K562 (cell line): ENCODE data around the gene ARPP21. TPM values are rescaled to one million over a fixed set of nuclear protein-coding genes. Genes with fewer than 3 reads are reported as not detected.

Source experiments
- ATAC-seq: fragments of 200-7000 bp; cut with Tn5 transposase; 3 replicates; pipeline ENCODE4 v1.9.1; 2020; ENCODE audit warnings: moderate library complexity
- BruUV-seq: library from RNA; stranded (reverse); fragments of 400-500 nt; replicated peaks from 2 replicates; lab custom pipeline; 2021; lab: Mats Ljungman, UMichigan
- CTCF ChIA-PET: fragments of 300-600 bp; formaldehyde crosslinking; extraction: SDS; loops from one replicate; lab custom pipeline; 2021; ENCODE audit warnings: low intra/inter-chr PET ratio; lab: Yijun Ruan, JAX
- POLR2A ChIA-PET: fragments of 300-600, 350-650 bp; sonication (Branson Sonifier 250); formaldehyde crosslinking; extraction: SDS; loops from one replicate; lab custom pipeline; 2021; ENCODE audit warnings: antibody characterized with exemption, inconsistent platforms; lab: Yijun Ruan, JAX
- DNase-seq, 4 experiments: peaks; one replicate each; pipeline versions ENCODE4 v3.0.0 to v3.0.0-alpha.2; 2011 to 2018; ENCODE audit warnings: low spot score in 3 of 4, mixed read lengths in 3 of 4; ENCODE audit errors: extremely low read depth in 1 of 4
- FAIRE-seq: peaks from 2 replicates; lab custom pipeline; 2011; peaks lifted over from hg19 to GRCh38; lab: Jason Lieb, UNC
- H2AFZ ChIP-seq: 2 replicates; pipeline ENCODE4 v1.6.0; 2011; ENCODE audit warnings: low read depth, low read length, control low read depth, inconsistent platforms
- H3K27ac ChIP-seq: fragments of 200-600 bp; 3 replicates; pipeline ENCODE4 v1.8.0; 2011; ENCODE audit warnings: low read depth, mild to moderate bottlenecking, control low read depth, inconsistent platforms, low read length, moderate library complexity, mixed read lengths; ENCODE audit errors: extremely low read depth
- H3K27me3 ChIP-seq, 2 experiments: fragments of 300-600 bp in 1 of 2; 2 replicates in 1 of 2; 3 replicates in 1 of 2; pipeline versions ENCODE4 v1.6.0 to v1.8.0; 2011; ENCODE audit warnings: inconsistent platforms in 2 of 2, low read length in 2 of 2, mild to moderate bottlenecking in 1 of 2, mixed read lengths in 1 of 2, moderate library complexity in 1 of 2; ENCODE audit not compliant: control insufficient read depth in 2 of 2, insufficient read depth in 2 of 2
- H3K36me3 ChIP-seq: fragments of 300-600 bp; 3 replicates; pipeline ENCODE4 v1.8.0; 2011; ENCODE audit warnings: mild to moderate bottlenecking, low read length, inconsistent platforms; ENCODE audit not compliant: control insufficient read depth, insufficient read depth
- H3K4me1 ChIP-seq, 2 experiments: fragments of 200-600 bp in 1 of 2; replicated peaks in 1 of 2; 2 replicates in 1 of 2; 3 replicates in 1 of 2; pipeline versions ENCODE4 v1.5.1 to v1.8.0; 2011; ENCODE audit warnings: inconsistent platforms in 2 of 2, low read length in 2 of 2, mild to moderate bottlenecking in 1 of 2, mixed read lengths in 1 of 2, moderate library complexity in 1 of 2; ENCODE audit not compliant: control insufficient read depth in 2 of 2, insufficient read depth in 2 of 2
- H3K4me2 ChIP-seq: 2 replicates; pipeline ENCODE4 v1.6.1; 2011; ENCODE audit warnings: low read length, control low read depth, inconsistent platforms, mixed read lengths; ENCODE audit not compliant: insufficient read depth
- H3K4me3 ChIP-seq: fragments of 200-600 bp; sonication (generic), shearing (Covaris generic); 2 replicates; pipeline ENCODE4 v1.5.1; 2016; ENCODE audit warnings: control low read depth, inconsistent platforms
- H3K79me2 ChIP-seq: fragments of 200-600 bp; 3 replicates; pipeline ENCODE4 v1.8.0; 2011; ENCODE audit warnings: low read length, inconsistent platforms; ENCODE audit not compliant: control insufficient read depth, insufficient read depth
- H3K9ac ChIP-seq, 2 experiments: 2 replicates each; pipeline versions ENCODE4 v1.6.0 to v1.6.1; 2011; ENCODE audit warnings: low read depth in 2 of 2, low read length in 2 of 2, control low read depth in 1 of 2, inconsistent platforms in 1 of 2, mild to moderate bottlenecking in 1 of 2, mixed read lengths in 1 of 2; ENCODE audit not compliant: insufficient read depth in 1 of 2
- H3K9me1 ChIP-seq: one replicate; pipeline ENCODE4 v1.6.0; 2011; ENCODE audit warnings: inconsistent platforms, mild to moderate bottlenecking, low read length, moderate library complexity; ENCODE audit not compliant: control insufficient read depth, insufficient read depth
- H3K9me3 ChIP-seq: replicated peaks from 2 replicates; pipeline ENCODE4 v1.5.1; 2011; ENCODE audit warnings: low read depth, low read length, inconsistent platforms; ENCODE audit not compliant: control insufficient read depth, insufficient read depth
- H4K20me1 ChIP-seq: replicated peaks from 2 replicates; pipeline ENCODE4 v1.6.1; 2011; ENCODE audit warnings: low read length, inconsistent platforms, mixed read lengths; ENCODE audit not compliant: control insufficient read depth, insufficient read depth
- E2F5 ChIP-seq: sonication (generic); formaldehyde crosslinking; IDR thresholded peaks from 2 replicates; pipeline ENCODE4 v1.8.0; 2022; ENCODE audit warnings: mild to moderate bottlenecking, missing genetic modification reagents
- ESRRB ChIP-seq: fragments of 250-450 bp; sonication (Bioruptor Pico); IDR thresholded peaks from 2 replicates; pipeline ENCODE4 v1.5.0; 2020; ENCODE audit warnings: mild to moderate bottlenecking, moderate library complexity, borderline replicate concordance
- HDAC8 ChIP-seq: fragments of 450-650 bp; IDR thresholded peaks from 2 replicates; pipeline ENCODE4 v1.6.1; 2016; ENCODE audit warnings: mild to moderate bottlenecking, missing genetic modification characterization, moderate library complexity, missing compliant biosample characterization
- NCOA1 ChIP-seq: fragments of 450-650 bp; IDR thresholded peaks from 2 replicates; pipeline ENCODE4 v1.6.1; 2016; ENCODE audit warnings: low read depth
- PCBP2 ChIP-seq: fragments of 200-400 bp; formaldehyde crosslinking; IDR thresholded peaks from 2 replicates; pipeline ENCODE4 v1.6.1; 2018; ENCODE audit warnings: low read length, low read depth, mild to moderate bottlenecking, moderate library complexity; ENCODE audit not compliant: poor library complexity, severe bottlenecking
- SPI1 ChIP-seq: IDR thresholded peaks from 2 replicates; pipeline ENCODE4 v1.6.1; 2011; ENCODE audit warnings: low read depth, low read length, control low read depth, borderline replicate concordance
- SRSF9 ChIP-seq: fragments of 200-400 bp; formaldehyde crosslinking; IDR thresholded peaks from 2 replicates; pipeline ENCODE4 v1.6.1; 2017; ENCODE audit warnings: low read depth, low read length, borderline replicate concordance
- TEAD2 ChIP-seq: fragments of 450-650 bp; IDR thresholded peaks from 2 replicates; pipeline ENCODE4 v1.6.1; 2016; ENCODE audit warnings: missing genetic modification characterization, control low read depth, missing compliant biosample characterization
- ZC3H8 ChIP-seq: fragments of 450-650 bp; IDR thresholded peaks from 2 replicates; pipeline ENCODE4 v1.6.1; 2017
- ZNF589 ChIP-seq: fragments of 200-800 bp; sonication (Bioruptor generic); IDR thresholded peaks from 2 replicates; pipeline ENCODE4 v1.6.1; 2016; ENCODE audit warnings: low read depth, missing genetic modification characterization, missing compliant biosample characterization
- WGBS: fragments of 100-300 bp; shearing (Covaris generic); methylation state at CpG from one replicate; pipeline ENCODE4 v1.1.6; 2016; ENCODE audit warnings: low coverage, mixed read lengths; ENCODE audit not compliant: insufficient coverage; ENCODE audit errors: missing lambda C conversion rate; 5-methylcytosine and 5-hydroxymethylcytosine counted together
- in situ Hi-C: fragments of 300-500 bp; cut with MboI; formaldehyde crosslinking; loops from 4 replicates; pipeline ENCODE4 v1.15.0; 2018; ENCODE audit warnings: inconsistent platforms, mixed read lengths
- intact Hi-C: fragments of 100-400 bp; cut with micrococcal nuclease; formaldehyde crosslinking; loops from 2 replicates; pipeline ENCODE4 v1.14.2; 2022
- polyA plus RNA-seq, 8 experiments: library from polyadenylated mRNA; depleted of rRNA in 4 of 8; stranded (reverse) in 5 of 8; unstranded in 3 of 8; fragments of >200 nt; fragmentation: Nextera tagmentation in 2 of 8; fragmentation: Illumina TruSeq in 1 of 8; extraction: Ambion mirVana in 2 of 8; extraction: Trizol in 1 of 8; gene quantifications; 2 replicates each; pipeline versions ENCODE4 v1.2.1 to v1.2.3, GENCODE V29; 2011 to 2014; ENCODE audit warnings: inconsistent platforms in 1 of 8, missing spikeins in 1 of 8
- total RNA-seq, 7 experiments: library from RNA; depleted of rRNA in 6 of 7; stranded (reverse); fragments of >200 nt in 6 of 7; fragmentation: Illumina TruSeq in 2 of 7; extraction: Trizol in 2 of 7; gene quantifications; 2 replicates each; pipeline versions ENCODE4 v1.2.1 to v1.2.3, GENCODE V29; 2011 to 2021; ENCODE audit warnings: low replicate concordance in 1 of 7

ARPP21 gene
- total and polyA plus RNA-seq, 9 of the 15 experiments (the other 6 are each of a cell fraction or from before 2014, with no cell fraction given): not detected

DNA sequence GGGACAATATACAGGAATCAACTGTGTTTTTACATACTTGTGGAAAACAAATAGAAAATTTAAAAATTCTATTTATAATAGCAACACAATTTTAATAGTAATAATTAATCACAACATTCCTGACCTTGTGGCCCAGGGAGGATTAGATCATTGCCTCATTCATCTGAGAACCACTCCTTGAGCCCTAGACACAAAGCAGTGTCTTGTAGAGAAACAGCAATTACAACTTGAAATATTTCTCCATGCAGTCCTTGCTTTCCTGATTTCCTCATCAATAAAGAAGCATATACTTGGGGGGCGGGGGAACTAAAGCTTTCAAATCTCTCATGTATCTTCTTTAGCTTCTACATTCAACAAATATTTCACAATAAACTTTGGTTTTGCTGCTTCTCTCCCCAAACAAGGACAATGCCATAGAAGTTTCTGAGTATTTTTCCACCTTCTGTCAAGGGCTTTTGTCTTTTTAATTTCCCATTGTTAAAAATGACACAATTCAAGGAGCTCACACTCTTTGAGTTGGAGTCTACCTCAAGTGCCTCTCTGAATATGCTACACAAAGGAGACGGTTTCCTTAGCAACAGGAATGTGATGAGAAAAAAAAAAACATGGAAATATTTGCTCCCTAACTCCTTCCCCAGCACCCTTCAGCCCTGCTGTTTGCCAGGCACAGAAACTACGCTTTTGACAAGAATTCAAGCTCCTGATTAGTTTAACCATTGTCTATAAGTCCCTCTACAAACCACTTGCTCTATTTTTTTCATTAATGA is 118.8 kb downstream of the ARPP21 start:
- POLR2A ChIA-PET: interaction anchor here (0.6 kb wide), 1 partner anchor 9 kb away, joined by 3 read pairs; no protein-coding TSS in a partner anchor
- Histone ChIP-seq H3K4me2 (no peak overlapping the region), H3K9me3 (0 out of 2 replicates have a peak, but pooled peaks cover 3% of the 10 kb centered on the region), H3K79me2 (no peaks in the 10 kb centered on the region), H3K9ac (no peak overlapping the region), H2AFZ (no peak overlapping the region)
- no peak for FAIRE-seq
- TF ChIP-seq ZC3H8 (no peak), SPI1 (no peak), SRSF9 (no peak), HDAC8 (tag) (no peak), E2F5 (CRISPR knock-in tag) (no peak), ZNF589 (no peak), TEAD2 (tag) (no peak), NCOA1 (no peak), PCBP2 (no peak), ESRRB (CRISPR knock-in tag) (no peak)
- TF ChIP-seq, all 486 proteins: peak for 0
- in situ Hi-C loops (no loop called here), intact Hi-C loops (no loop called here)
- Histone ChIP-seq H3K4me3 (no peak overlapping the region), H3K9me1 (no peaks in the 10 kb centered on the region), H4K20me1 (no peaks in the 10 kb centered on the region), H3K27me3 (no peaks in the 10 kb centered on the region), H3K36me3 (no peaks in the 10 kb centered on the region), H3K4me1 (no peaks in the 10 kb centered on the region), H3K27ac (no peak overlapping the region)
- CTCF ChIA-PET: no interaction called here
- DNase-seq: no peak
- 0% methylated on average over 3 of the region's 3 CpGs for WGBS
- no TSS peak for BruUV-seq
- ATAC-seq: no peak
